Measurements from ENCODE around the gene MEGF11. TPM values are rescaled to one million over a fixed set of nuclear protein-coding genes. Genes with fewer than 3 reads are reported as not detected.

MEGF11 gene
- total and polyA plus RNA-seq, 8 donors, result 2.6 to 17.4 (median 9.9) TPM; not detected in 1

DNA sequence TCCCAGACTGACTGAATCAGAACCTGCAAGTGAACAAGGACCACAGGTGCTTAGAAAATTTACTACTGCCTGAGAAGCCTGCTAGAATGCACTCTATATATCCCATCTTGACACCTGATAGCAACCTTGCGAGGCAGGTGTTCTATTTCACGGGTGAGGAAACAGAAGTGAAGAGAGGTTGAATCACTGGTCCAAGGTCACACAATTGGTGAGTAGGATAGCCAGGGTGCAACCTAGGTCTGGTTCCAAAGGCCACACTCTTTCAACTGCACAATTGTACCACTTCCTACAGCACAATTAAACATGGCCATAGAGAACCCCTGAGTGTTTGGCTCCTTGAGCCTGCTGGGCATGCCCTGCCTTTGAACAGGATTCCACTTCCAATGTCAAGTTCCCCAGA lies 297.2 kb downstream of the MEGF11 start:
- H3K4me1 ChIP-seq, result no peaks in the 10 kb centered on the region
- TF ChIP-seq, protein P1, sequence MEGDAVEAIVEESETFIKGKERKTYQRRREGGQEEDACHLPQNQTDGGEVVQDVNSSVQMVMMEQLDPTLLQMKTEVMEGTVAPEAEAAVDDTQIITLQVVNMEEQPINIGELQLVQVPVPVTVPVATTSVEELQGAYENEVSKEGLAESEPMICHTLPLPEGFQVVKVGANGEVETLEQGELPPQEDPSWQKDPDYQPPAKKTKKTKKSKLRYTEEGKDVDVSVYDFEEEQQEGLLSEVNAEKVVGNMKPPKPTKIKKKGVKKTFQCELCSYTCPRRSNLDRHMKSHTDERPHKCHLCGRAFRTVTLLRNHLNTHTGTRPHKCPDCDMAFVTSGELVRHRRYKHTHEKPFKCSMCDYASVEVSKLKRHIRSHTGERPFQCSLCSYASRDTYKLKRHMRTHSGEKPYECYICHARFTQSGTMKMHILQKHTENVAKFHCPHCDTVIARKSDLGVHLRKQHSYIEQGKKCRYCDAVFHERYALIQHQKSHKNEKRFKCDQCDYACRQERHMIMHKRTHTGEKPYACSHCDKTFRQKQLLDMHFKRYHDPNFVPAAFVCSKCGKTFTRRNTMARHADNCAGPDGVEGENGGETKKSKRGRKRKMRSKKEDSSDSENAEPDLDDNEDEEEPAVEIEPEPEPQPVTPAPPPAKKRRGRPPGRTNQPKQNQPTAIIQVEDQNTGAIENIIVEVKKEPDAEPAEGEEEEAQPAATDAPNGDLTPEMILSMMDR (IDR thresholded peaks at IDR 0.05), result no peak
- H3K36me3 ChIP-seq, result no peaks in the 10 kb centered on the region
- intact Hi-C loops (cut with DNase I), result no loop called here
- no peaks in the 10 kb centered on the region for H3K9me3 ChIP-seq
- no peak overlapping the region for H3K27ac ChIP-seq
- no peak overlapping the region for H3K4me3 ChIP-seq
- H3K27me3 ChIP-seq, result peaks cover 0 to 10% of the 10 kb centered on the region in 2 donors
- ATAC-seq (no peak), DNase-seq (no peak)

DNA sequence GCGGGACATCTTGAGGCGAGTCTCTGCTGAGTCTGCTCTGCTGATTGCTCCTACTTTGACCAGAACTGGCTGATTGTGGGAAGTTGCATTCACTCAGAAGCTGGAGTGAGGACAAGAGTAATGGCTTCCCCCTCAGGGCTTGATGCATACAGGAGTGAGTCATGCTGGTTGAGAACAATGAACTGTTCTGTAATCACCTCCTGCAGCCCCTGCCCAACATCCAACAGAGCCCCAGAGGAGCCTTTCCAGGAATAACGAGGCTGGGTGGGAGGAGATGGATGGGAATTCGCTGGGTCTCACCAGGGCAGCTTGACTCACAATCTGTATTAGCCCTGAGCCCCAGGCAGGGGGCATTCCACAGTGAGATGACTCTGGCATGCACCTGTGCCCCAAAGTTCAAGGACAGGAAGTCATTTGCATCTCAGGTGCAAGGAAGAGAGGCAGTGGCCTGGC lies 299.2 kb downstream of the MEGF11 start:
- H3K4me1 ChIP-seq, result no peaks in the 10 kb centered on the region
- no peak overlapping the region for H3K27ac ChIP-seq
- H3K9me3 ChIP-seq, result no peaks in the 10 kb centered on the region
- no peaks in the 10 kb centered on the region for H3K27me3 ChIP-seq
- no peaks in the 10 kb centered on the region for H3K36me3 ChIP-seq
- ATAC-seq (no peak), DNase-seq (no peak)
- no peak overlapping the region for H3K4me3 ChIP-seq
- TF ChIP-seq, protein P1 (IDR thresholded peaks at IDR 0.05), result no peak
- intact Hi-C loops (cut with DNase I), result no loop called here

DNA sequence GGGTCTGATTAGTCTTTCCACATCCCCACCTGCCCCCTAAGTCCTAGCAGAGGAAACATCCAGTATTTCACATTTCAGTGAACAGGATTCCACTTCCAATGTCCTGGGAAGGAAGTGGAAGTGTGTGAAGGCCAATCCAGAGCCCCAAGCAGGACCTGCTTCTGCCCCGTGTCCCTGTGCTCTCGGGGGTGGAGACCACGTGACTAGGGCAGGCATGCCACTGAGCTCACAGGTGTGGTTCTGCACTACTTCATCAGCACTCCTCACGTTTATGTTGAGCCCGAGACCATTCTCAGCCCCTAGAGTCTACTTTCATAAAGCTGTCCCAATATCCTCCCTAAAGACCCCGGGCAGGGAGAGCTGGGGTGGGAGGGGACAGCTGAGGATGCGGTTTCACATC lies 299.9 kb downstream of the MEGF11 start:
- Histone ChIP-seq H3K4me1 (no peaks in the 10 kb centered on the region), H3K9me3 (no peaks in the 10 kb centered on the region), H3K36me3 (no peaks in the 10 kb centered on the region), H3K27me3 (no peaks in the 10 kb centered on the region), H3K27ac (no peak overlapping the region), H3K4me3 (no peak overlapping the region)
- intact Hi-C loops (cut with DNase I), result no loop called here
- TF ChIP-seq, protein P1 (IDR thresholded peaks at IDR 0.05), result no peak
- DNase-seq, result no peak
- ATAC-seq, result no peak

DNA sequence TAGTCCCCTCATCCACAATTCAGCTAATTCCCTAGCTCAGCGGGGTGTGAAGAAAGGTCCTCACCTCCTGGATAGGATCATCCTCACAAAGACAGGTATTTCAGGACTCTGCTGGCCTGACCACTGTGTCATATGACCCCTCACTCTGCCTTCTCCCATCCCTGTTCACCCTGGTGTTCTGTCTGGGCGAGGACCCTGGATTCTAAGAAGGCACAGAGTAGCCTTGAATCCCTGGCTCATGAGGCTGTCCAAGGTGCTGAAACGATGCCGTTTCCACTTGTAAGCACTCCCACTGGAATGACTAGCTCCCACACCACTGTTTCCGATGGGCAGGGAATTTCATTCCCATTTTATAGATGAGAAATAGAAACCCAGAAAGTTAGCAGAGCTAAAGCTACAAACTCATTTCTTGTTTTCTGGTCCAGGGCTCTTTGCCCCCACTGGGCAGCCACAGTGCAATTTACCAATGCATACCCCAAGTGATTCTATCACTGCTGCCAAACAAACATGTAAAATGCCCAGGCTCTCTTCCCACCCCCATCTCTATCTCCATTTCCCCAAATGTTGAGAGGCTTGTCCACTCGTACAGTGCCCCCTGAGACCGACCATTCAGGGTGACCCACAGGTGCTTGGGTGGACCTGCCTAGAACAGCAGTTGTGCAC lies 301.0 kb downstream of the MEGF11 start:
- no peak overlapping the region for H3K27ac ChIP-seq
- no peaks in the 10 kb centered on the region for H3K27me3 ChIP-seq
- intact Hi-C loops (cut with DNase I), result no loop called here
- DNase-seq, result peak in 1 of 4 donors; percentile 61
- H3K36me3 ChIP-seq, result no peaks in the 10 kb centered on the region
- H3K9me3 ChIP-seq, result no peaks in the 10 kb centered on the region
- no peaks in the 10 kb centered on the region for H3K4me1 ChIP-seq
- TF ChIP-seq, protein P1 (IDR thresholded peaks at IDR 0.05), result no peak
- H3K4me3 ChIP-seq, result no peak overlapping the region
- peak; percentile 58 for ATAC-seq

DNA sequence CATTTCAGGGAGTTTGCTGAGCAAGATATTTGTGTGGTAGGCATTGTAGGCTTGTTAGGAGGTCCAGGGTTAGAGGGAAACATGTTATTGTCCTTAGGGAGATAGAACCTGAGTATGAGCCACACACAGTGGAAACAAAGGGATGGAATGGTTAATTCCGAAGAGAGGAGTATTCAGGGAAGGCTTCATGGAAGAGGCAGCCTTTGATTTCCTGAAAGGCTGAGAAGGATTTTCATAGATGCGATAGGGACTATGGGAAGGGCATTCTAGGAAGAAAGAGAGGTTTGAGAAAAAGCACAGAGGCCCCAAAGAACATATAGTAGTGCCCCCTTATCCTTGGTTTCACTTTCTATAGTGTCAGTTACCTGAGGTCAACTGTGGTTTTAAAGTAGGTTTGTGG lies 302.5 kb downstream of the MEGF11 start:
- Histone ChIP-seq H3K9me3 (no peaks in the 10 kb centered on the region), H3K4me3 (no peak overlapping the region), H3K27me3 (no peaks in the 10 kb centered on the region), H3K36me3 (no peaks in the 10 kb centered on the region), H3K4me1 (no peaks in the 10 kb centered on the region), H3K27ac (no peak overlapping the region)
- DNase-seq (no peak), ATAC-seq (no peak)
- intact Hi-C loops (cut with DNase I), result no loop called here
- TF ChIP-seq, protein P1 (IDR thresholded peaks at IDR 0.05), result no peak

Data from left lung (tissue), 10 donors.